ENCODE measurements around the gene AXIN1.
"Not testable (repeated sequence)": the region's sequence is repeated elsewhere in the genome, so short reads cannot be mapped to it uniquely, and the experiment has no call there.

The AXIN1 gene

GRCh38 chr16:353404-354290, 1.1 kb upstream of the AXIN1 start:
- no peak for DNase-seq

- no peak for DNase-seq
These were observed 561 bp downstream of the AXIN1 start for GRCh38 chr16:351804-352520.

GRCh38 chr16:350203-350602, 2.3 kb downstream of the AXIN1 start:
- DNase-seq = no peak

GRCh38 chr16:349211-349610, 3.3 kb downstream of the AXIN1 start:
- no peak for DNase-seq

GRCh38 chr16:348495-348894, 4.0 kb downstream of the AXIN1 start:
- DNase-seq = not testable (repeated sequence)

GRCh38 chr16:347203-347602, 5.3 kb downstream of the AXIN1 start:
- no peak for DNase-seq

- no peak for DNase-seq
These were observed 5.9 kb downstream of the AXIN1 start for GRCh38 chr16:346587-346986.

GRCh38 chr16:345772-346171, 6.8 kb downstream of the AXIN1 start:
- no peak for DNase-seq

- no peak for DNase-seq
These were observed 9.9 kb downstream of the AXIN1 start for GRCh38 chr16:342455-343213.

- DNase-seq = not testable (repeated sequence)
These were observed 10.6 kb downstream of the AXIN1 start for GRCh38 chr16:341974-342336.

- DNase-seq = not testable (repeated sequence)
These were observed 11.2 kb downstream of the AXIN1 start for GRCh38 chr16:341095-341973.

- DNase-seq = no peak
These were observed 12.0 kb downstream of the AXIN1 start for GRCh38 chr16:340370-341091.

- DNase-seq = no peak
These were observed 12.8 kb downstream of the AXIN1 start for GRCh38 chr16:339680-340079.

GRCh38 chr16:337975-338575, 14.4 kb downstream of the AXIN1 start:
- DNase-seq = no peak

GRCh38 chr16:337437-337836, 15.1 kb downstream of the AXIN1 start:
- DNase-seq = no peak

- DNase-seq = no peak
These were observed 16.3 kb downstream of the AXIN1 start for GRCh38 chr16:336269-336668.

- DNase-seq = not testable (repeated sequence)
These were observed 17.5 kb downstream of the AXIN1 start for GRCh38 chr16:334861-335632.

GRCh38 chr16:334164-334832, 18.2 kb downstream of the AXIN1 start:
- DNase-seq = not testable (repeated sequence)

- DNase-seq = no peak
These were observed 19.0 kb downstream of the AXIN1 start for GRCh38 chr16:333406-334094.
